ENCODE measurements around the gene STRN4.

STRN4 gene

GRCh38 chr19:46670813-46671212 lies 75.4 kb downstream of the STRN4 start:
- DNase-seq (ENCODE audit: low spot score): no peak
